K562 (cell line): ENCODE data around the gene TRDMT1. TPM values are rescaled to one million over a fixed set of nuclear protein-coding genes. Genes with fewer than 3 reads are reported as not detected.
A peak's percentile ranks its signal among the peaks of the same experiment; 100 is the strongest.

ENCODE experiments used
- BRF1 ChIP-seq: IDR thresholded peaks from 3 replicates; pipeline ENCODE4 v1.6.1; 2011; ENCODE audit warnings: borderline replicate concordance, mild to moderate bottlenecking; ENCODE audit not compliant: insufficient read length; ENCODE audit errors: extremely low read depth
- CBX3 ChIP-seq, 2 experiments: IDR thresholded peaks; 1 replicate in 1 of 2; 2 replicates in 1 of 2; pipeline ENCODE4 v1.6.1; 2012; ENCODE audit warnings: inconsistent platforms in 2 of 2, low read length in 2 of 2, borderline replicate concordance in 1 of 2, control low read depth in 1 of 2
- ELK1 ChIP-seq: sonication (generic); formaldehyde crosslinking; IDR thresholded peaks from 2 replicates; pipeline ENCODE4 v1.8.1; 2022; ENCODE audit warnings: missing genetic modification reagents
- ESRRB ChIP-seq: fragments of 250-450 bp; sonication (Bioruptor Pico); IDR thresholded peaks from 2 replicates; pipeline ENCODE4 v1.5.0; 2020; ENCODE audit warnings: mild to moderate bottlenecking, moderate library complexity, borderline replicate concordance
- ETV1 ChIP-seq: fragments of 450-650 bp; conservative IDR thresholded peaks from 2 replicates; pipeline ENCODE4 v1.6.1; 2016; ENCODE audit warnings: missing genetic modification characterization, control low read depth, low read depth, missing compliant biosample characterization
- FOSL1 ChIP-seq: fragments of 200-800 bp; sonication (Bioruptor generic); conservative IDR thresholded peaks from 2 replicates; pipeline ENCODE4 v1.6.1; 2016; ENCODE audit warnings: missing genetic modification characterization, missing compliant biosample characterization
- FOXA3 ChIP-seq, 2 experiments: fragments of 450-650 bp in 1 of 2; sonication (generic) in 1 of 2; formaldehyde crosslinking; IDR thresholded peaks in 1 of 2; conservative IDR thresholded peaks in 1 of 2; 2 replicates each; pipeline versions ENCODE4 v1.4.0 to v1.8.0; 2020 to 2022; ENCODE audit warnings: mild to moderate bottlenecking in 2 of 2, missing genetic modification reagents in 1 of 2
- FOXK1 ChIP-seq: sonication (generic); formaldehyde crosslinking; IDR thresholded peaks from 2 replicates; pipeline ENCODE4 v1.8.0; 2022; ENCODE audit warnings: missing genetic modification reagents, mild to moderate bottlenecking, borderline replicate concordance
- ILF3 ChIP-seq: fragments of 450-650 bp; IDR thresholded peaks from 2 replicates; pipeline ENCODE4 v1.6.1; 2018; ENCODE audit warnings: antibody characterized with exemption, mild to moderate bottlenecking, moderate library complexity, borderline replicate concordance
- L3MBTL2 ChIP-seq: fragments of 450-650 bp; IDR thresholded peaks from 2 replicates; pipeline ENCODE4 v1.6.1; 2016; ENCODE audit warnings: mild to moderate bottlenecking, moderate library complexity
- MCM3 ChIP-seq: fragments of 450-650 bp; IDR thresholded peaks from 2 replicates; pipeline ENCODE4 v1.6.1; 2016
- MCM7 ChIP-seq, 2 experiments: fragments of 450-650 bp; IDR thresholded peaks; 2 replicates each; pipeline ENCODE4 v1.6.1; 2016 to 2018
- MECOM ChIP-seq: fragments of 250-450 bp; sonication (Bioruptor Pico); IDR thresholded peaks from 2 replicates; pipeline ENCODE4 v1.8.0; 2022; ENCODE audit warnings: inconsistent platforms
- PHF21A ChIP-seq: fragments of 450-650 bp; IDR thresholded peaks from 2 replicates; pipeline ENCODE4 v1.6.1; 2017; ENCODE audit warnings: low read depth, borderline replicate concordance
- POLR3A ChIP-seq: IDR thresholded peaks from 2 replicates; pipeline ENCODE4 v1.6.1; 2011; ENCODE audit warnings: borderline replicate concordance, mild to moderate bottlenecking, moderate library complexity; ENCODE audit not compliant: insufficient read length, insufficient read depth; ENCODE audit errors: extremely low read depth
- USF1 ChIP-seq: sonication (generic); formaldehyde crosslinking; IDR thresholded peaks from 2 replicates; pipeline ENCODE4 v1.9.0; 2022; ENCODE audit warnings: mild to moderate bottlenecking, missing genetic modification reagents
- ZFP30 ChIP-seq: fragments of 250-450 bp; sonication (Bioruptor Pico); IDR thresholded peaks from 2 replicates; pipeline ENCODE4 v1.8.0; 2022; ENCODE audit warnings: moderate library complexity, mild to moderate bottlenecking, inconsistent platforms, borderline replicate concordance
- ZKSCAN8 ChIP-seq: fragments of 200-800 bp; sonication (Bioruptor generic); IDR thresholded peaks from 2 replicates; pipeline ENCODE4 v1.6.1; 2016; ENCODE audit warnings: missing genetic modification characterization, missing compliant biosample characterization
- polyA plus RNA-seq, 8 experiments: library from polyadenylated mRNA; depleted of rRNA in 4 of 8; stranded (reverse) in 5 of 8; unstranded in 3 of 8; fragments of >200 nt; fragmentation: Nextera tagmentation in 2 of 8; fragmentation: Illumina TruSeq in 1 of 8; extraction: Ambion mirVana in 2 of 8; extraction: Trizol in 1 of 8; gene quantifications; 2 replicates each; pipeline versions ENCODE4 v1.2.1 to v1.2.3, GENCODE V29; 2011 to 2014; ENCODE audit warnings: inconsistent platforms in 1 of 8, missing spikeins in 1 of 8
- total RNA-seq, 7 experiments: library from RNA; depleted of rRNA in 6 of 7; stranded (reverse); fragments of >200 nt in 6 of 7; fragmentation: Illumina TruSeq in 2 of 7; extraction: Trizol in 2 of 7; gene quantifications; 2 replicates each; pipeline versions ENCODE4 v1.2.1 to v1.2.3, GENCODE V29; 2011 to 2021; ENCODE audit warnings: low replicate concordance in 1 of 7
- TF ChIP-seq, protein P1 (sequence below): fragments of 250-450 bp; sonication (Bioruptor Pico); IDR thresholded peaks from 2 replicates; pipeline ENCODE4 v1.5.0; 2021; ENCODE audit warnings: mild to moderate bottlenecking, moderate library complexity
- TF ChIP-seq, protein P2 (sequence below): sonication (generic); formaldehyde crosslinking; IDR thresholded peaks from 2 replicates; pipeline ENCODE4 v1.8.0; 2022; ENCODE audit warnings: mild to moderate bottlenecking, missing genetic modification reagents, borderline replicate concordance
- TF ChIP-seq, protein P3 (sequence below): fragments of 250-450 bp; sonication (Bioruptor Pico); IDR thresholded peaks from 2 replicates; pipeline ENCODE4 v1.8.0; 2021; ENCODE audit warnings: moderate library complexity, mild to moderate bottlenecking, inconsistent platforms

Gene TRDMT1
- total and polyA plus RNA-seq, 9 of the 15 experiments (the other 6 are each of a cell fraction or from before 2014, with no cell fraction given), result 5.4 to 12.6 (median 9.3) TPM

- TF ChIP-seq ILF3 (no peak), FOXA3 (CRISPR knock-in tag; conservative IDR thresholded peaks at IDR 0.05 in 1 of 2, IDR thresholded peaks at IDR 0.05 in 1 of 2) (0 out of 4 replicates have a peak, but pooled peaks of 1 of the 2 experiments have one; percentile 17), L3MBTL2 (0 out of 2 replicates have a peak, but pooled peaks have one; percentile 18), MECOM (CRISPR knock-in tag) (no peak), FOXK1 (no peak), POLR3A (no peak), ETV1 (tag) (no peak), ESRRB (CRISPR knock-in tag) (no peak), ELK1 (no peak), FOSL1 (tag) (no peak), BRF1 (no peak), MCM3 (no peak), ZFP30 (CRISPR knock-in tag) (no peak), MCM7 (IDR thresholded peaks at IDR 0.05) (no peak), ZKSCAN8 (CRISPR knock-in tag) (no peak), USF1 (CRISPR knock-in tag) (no peak), PHF21A (no peak), CBX3 (IDR thresholded peaks at IDR 0.05; ENCODE audit: borderline replicate concordance in 1 of 2, low read length in 2 of 2) (no peak)
- TF ChIP-seq, protein P1, sequence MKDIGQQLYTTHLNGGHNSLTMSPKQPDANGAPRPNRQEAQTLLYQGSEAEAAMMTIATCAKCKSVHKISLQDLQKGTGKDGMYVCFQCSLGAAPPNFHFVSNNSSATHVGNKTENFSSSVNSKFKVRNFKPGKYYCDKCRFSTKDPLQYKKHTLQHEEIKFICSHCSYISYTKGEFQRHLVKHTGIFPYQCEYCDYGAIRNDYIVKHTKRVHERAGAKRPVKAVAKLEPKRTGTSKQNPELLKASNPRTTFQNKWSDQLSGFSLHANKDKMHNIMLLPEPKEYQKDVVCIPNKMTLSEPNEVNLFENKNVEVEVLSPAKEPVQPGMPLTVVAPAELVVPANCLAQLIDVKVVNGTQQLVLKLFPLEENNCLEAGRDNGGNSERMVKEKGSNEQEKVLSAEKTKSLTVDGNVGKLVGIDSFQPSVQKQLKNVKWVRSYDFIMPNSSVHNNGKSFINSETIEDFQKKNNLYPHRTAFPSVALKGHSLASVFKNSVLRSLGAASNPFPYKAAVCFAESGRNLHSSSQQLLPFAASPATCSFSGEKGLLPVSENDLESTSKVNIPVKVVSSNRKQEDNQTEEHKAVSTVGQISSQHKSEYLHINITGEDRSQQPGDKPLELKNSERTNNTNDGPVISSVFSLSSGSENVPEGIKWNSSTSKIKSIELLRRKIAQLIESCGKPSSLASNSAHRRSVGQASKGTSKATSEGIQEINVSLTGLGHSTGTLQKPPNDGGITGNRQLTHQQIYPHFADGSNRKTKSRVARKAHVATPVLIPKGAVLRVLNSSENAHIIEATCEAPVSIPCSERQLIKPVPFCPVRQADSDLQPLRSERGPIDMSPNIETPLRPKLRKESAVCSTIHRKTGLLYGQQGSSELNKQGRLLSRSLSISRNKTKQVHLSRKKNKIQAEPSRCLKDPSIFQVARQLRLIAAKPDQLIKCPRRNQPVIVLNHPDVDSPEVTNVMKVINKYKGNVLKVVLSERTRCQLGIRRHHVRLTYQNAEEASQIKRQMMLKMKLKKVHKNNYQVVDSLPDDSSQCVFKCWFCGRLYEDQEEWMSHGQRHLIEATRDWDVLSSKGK (CRISPR knock-in tag), result no peak
- TF ChIP-seq, protein P2, sequence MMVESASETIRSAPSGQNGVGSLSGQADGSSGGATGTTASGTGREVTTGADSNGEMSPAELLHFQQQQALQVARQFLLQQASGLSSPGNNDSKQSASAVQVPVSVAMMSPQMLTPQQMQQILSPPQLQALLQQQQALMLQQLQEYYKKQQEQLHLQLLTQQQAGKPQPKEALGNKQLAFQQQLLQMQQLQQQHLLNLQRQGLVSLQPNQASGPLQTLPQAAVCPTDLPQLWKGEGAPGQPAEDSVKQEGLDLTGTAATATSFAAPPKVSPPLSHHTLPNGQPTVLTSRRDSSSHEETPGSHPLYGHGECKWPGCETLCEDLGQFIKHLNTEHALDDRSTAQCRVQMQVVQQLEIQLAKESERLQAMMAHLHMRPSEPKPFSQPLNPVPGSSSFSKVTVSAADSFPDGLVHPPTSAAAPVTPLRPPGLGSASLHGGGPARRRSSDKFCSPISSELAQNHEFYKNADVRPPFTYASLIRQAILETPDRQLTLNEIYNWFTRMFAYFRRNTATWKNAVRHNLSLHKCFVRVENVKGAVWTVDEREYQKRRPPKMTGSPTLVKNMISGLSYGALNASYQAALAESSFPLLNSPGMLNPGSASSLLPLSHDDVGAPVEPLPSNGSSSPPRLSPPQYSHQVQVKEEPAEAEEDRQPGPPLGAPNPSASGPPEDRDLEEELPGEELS (CRISPR knock-in tag), result no peak
- TF ChIP-seq, protein P3, sequence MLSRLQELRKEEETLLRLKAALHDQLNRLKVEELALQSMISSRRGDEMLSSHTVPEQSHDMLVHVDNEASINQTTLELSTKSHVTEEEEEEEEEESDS (CRISPR knock-in tag), result no peak
Measured at GRCh38 chr10:17196573-17196972, 4.9 kb downstream of the TRDMT1 start (continued).
